K562 (cell line): Measurements from ENCODE around the gene NFATC1.

Experiments
- BHLHE40 ChIP-seq: IDR thresholded peaks from 2 replicates; pipeline ENCODE4 v1.6.1; 2011; ENCODE audit warnings: low read length, improper control_type of control experiment
- CTCF ChIP-seq, 3 experiments: IDR thresholded peaks in 2 of 3; conservative IDR thresholded peaks in 1 of 3; 2 replicates each; pipeline ENCODE4 v1.5.1; 2011 to 2012; ENCODE audit warnings: low read length in 3 of 3, mild to moderate bottlenecking in 3 of 3, control low read depth in 2 of 3, improper control_type of control experiment in 1 of 3, inconsistent platforms in 1 of 3, low read depth in 1 of 3, mixed read lengths in 1 of 3, moderate library complexity in 1 of 3; ENCODE audit not compliant: insufficient read depth in 2 of 3
- EZH2 ChIP-seq: IDR thresholded peaks from 2 replicates; pipeline ENCODE4 v1.6.1; 2012; ENCODE audit warnings: low read depth, mild to moderate bottlenecking, inconsistent platforms, low read length, borderline replicate concordance
- HDAC8 ChIP-seq: fragments of 450-650 bp; IDR thresholded peaks from 2 replicates; pipeline ENCODE4 v1.6.1; 2016; ENCODE audit warnings: mild to moderate bottlenecking, missing genetic modification characterization, moderate library complexity, missing compliant biosample characterization
- KHSRP ChIP-seq: fragments of 450-650 bp; IDR thresholded peaks from 2 replicates; pipeline ENCODE4 v1.6.1; 2017
- MAZ ChIP-seq, 2 experiments: fragments of 450-650 bp in 1 of 2; sonication (generic) in 1 of 2; formaldehyde crosslinking; IDR thresholded peaks in 1 of 2; conservative IDR thresholded peaks in 1 of 2; 2 replicates each; pipeline versions ENCODE4 v1.4.0 to v1.5.0; 2020; ENCODE audit warnings: mild to moderate bottlenecking in 1 of 2, missing genetic modification reagents in 1 of 2
- MEF2D ChIP-seq: conservative IDR thresholded peaks from 2 replicates; pipeline ENCODE4 v1.6.1; 2016; ENCODE audit warnings: low read depth, missing genetic modification characterization, missing compliant biosample characterization
- NFIC ChIP-seq: fragments of 450-650 bp; IDR thresholded peaks from 2 replicates; pipeline ENCODE4 v1.6.1; 2017; ENCODE audit warnings: mild to moderate bottlenecking, inconsistent platforms
- PREB ChIP-seq: sonication (generic); formaldehyde crosslinking; IDR thresholded peaks from 2 replicates; pipeline ENCODE4 v1.8.1; 2023; ENCODE audit warnings: mild to moderate bottlenecking, missing genetic modification reagents
- SAFB2 ChIP-seq: fragments of 200-400 bp; formaldehyde crosslinking; IDR thresholded peaks from 2 replicates; pipeline ENCODE4 v1.6.1; 2018; ENCODE audit warnings: borderline replicate concordance, low read length, low read depth, moderate library complexity; ENCODE audit not compliant: severe bottlenecking
- YY1 ChIP-seq, 3 experiments: IDR thresholded peaks; 2 replicates each; pipeline ENCODE4 v1.6.1; 2011; ENCODE audit warnings: low read length in 2 of 3, mild to moderate bottlenecking in 2 of 3, moderate library complexity in 2 of 3, borderline replicate concordance in 1 of 3, control low read depth in 1 of 3, low read depth in 1 of 3; ENCODE audit not compliant: insufficient read depth in 3 of 3, insufficient replicate concordance in 2 of 3, control insufficient read depth in 1 of 3, insufficient read length in 1 of 3; ENCODE audit errors: extremely low read depth in 1 of 3
- ZFP30 ChIP-seq: fragments of 250-450 bp; sonication (Bioruptor Pico); IDR thresholded peaks from 2 replicates; pipeline ENCODE4 v1.8.0; 2022; ENCODE audit warnings: moderate library complexity, mild to moderate bottlenecking, inconsistent platforms, borderline replicate concordance
- ZKSCAN8 ChIP-seq: fragments of 200-800 bp; sonication (Bioruptor generic); IDR thresholded peaks from 2 replicates; pipeline ENCODE4 v1.6.1; 2016; ENCODE audit warnings: missing genetic modification characterization, missing compliant biosample characterization

GRCh38 chr18:79472176-79472575 is 76.4 kb downstream of the NFATC1 start:
- no peak for TF ChIP-seq YY1 (IDR thresholded peaks at IDR 0.05; ENCODE audit: borderline replicate concordance in 1 of 3, control insufficient read depth in 1 of 3, extremely low read depth in 1 of 3, insufficient read depth in 3 of 3, insufficient read length in 1 of 3, insufficient replicate concordance in 2 of 3, low read depth in 1 of 3, low read length in 2 of 3)
- TF ChIP-seq SAFB2: no peak
- TF ChIP-seq BHLHE40: no peak
- no peak for TF ChIP-seq PREB (CRISPR knock-in tag)
- TF ChIP-seq MAZ (CRISPR knock-in tag; conservative IDR thresholded peaks at IDR 0.05 in 1 of 2, IDR thresholded peaks at IDR 0.05 in 1 of 2): no peak
- TF ChIP-seq ZKSCAN8 (CRISPR knock-in tag): no peak
- no peak for TF ChIP-seq ZFP30 (CRISPR knock-in tag)
- no peak for TF ChIP-seq KHSRP
- TF ChIP-seq MEF2D: no peak
- TF ChIP-seq HDAC8: no peak
- no peak for TF ChIP-seq EZH2
- TF ChIP-seq CTCF (IDR thresholded peaks at IDR 0.05 in 2 of 3, conservative IDR thresholded peaks at IDR 0.05 in 1 of 3; ENCODE audit: insufficient read depth in 2 of 3, low read depth in 1 of 3, low read length in 3 of 3): no peak
- no peak for TF ChIP-seq NFIC
